H9 (cell line): ENCODE results near the gene CAMTA1. TPM values are rescaled to one million over a fixed set of nuclear protein-coding genes. Genes with fewer than 3 reads are reported as not detected.

Experiments used
- DNase-seq: peaks from one replicate; pipeline ENCODE4 v3.0.0-alpha.2; 2017
- H2AFZ ChIP-seq: one replicate; pipeline ENCODE4 v1.6.1; 2013; ENCODE audit warnings: mild to moderate bottlenecking, low read length, control low read depth, moderate library complexity
- H2AK5ac ChIP-seq: 2 replicates; pipeline ENCODE4 v1.6.1; 2013; ENCODE audit warnings: low read length, control low read depth, mixed read lengths; ENCODE audit not compliant: insufficient read length
- H2BK120ac ChIP-seq: one replicate; pipeline ENCODE4 v1.6.1; 2013; ENCODE audit warnings: low read depth, mild to moderate bottlenecking, low read length, control low read depth, inconsistent platforms; ENCODE audit not compliant: poor library complexity, severe bottlenecking
- H2BK12ac ChIP-seq: 2 replicates; pipeline ENCODE4 v1.6.1; 2013; ENCODE audit warnings: low read length, control low read depth, mixed read lengths, low read depth; ENCODE audit not compliant: insufficient read length
- H2BK15ac ChIP-seq: 2 replicates; pipeline ENCODE4 v1.6.1; 2013; ENCODE audit warnings: low read depth, low read length, control low read depth
- H2BK20ac ChIP-seq: one replicate; pipeline ENCODE4 v1.6.1; 2013; ENCODE audit warnings: low read depth, mild to moderate bottlenecking, low read length, control low read depth, inconsistent platforms; ENCODE audit not compliant: poor library complexity, severe bottlenecking
- H2BK5ac ChIP-seq: 2 replicates; pipeline ENCODE4 v1.6.1; 2013; ENCODE audit warnings: low read length, control low read depth, mixed read lengths; ENCODE audit not compliant: insufficient read length
- H3K14ac ChIP-seq: 2 replicates; pipeline ENCODE4 v1.6.1; 2013; ENCODE audit warnings: low read length, control low read depth; ENCODE audit not compliant: insufficient read depth
- H3K18ac ChIP-seq: 2 replicates; pipeline ENCODE4 v1.6.1; 2013; ENCODE audit warnings: low read depth, mild to moderate bottlenecking, mixed read lengths, low read length, control low read depth; ENCODE audit not compliant: insufficient read length
- H3K23ac ChIP-seq: 2 replicates; pipeline ENCODE4 v1.6.1; 2013; ENCODE audit warnings: low read length, control low read depth, mixed read lengths, low read depth; ENCODE audit not compliant: insufficient read length
- H3K23me2 ChIP-seq: 2 replicates; pipeline ENCODE4 v1.6.1; 2013; ENCODE audit warnings: low read depth, mild to moderate bottlenecking, mixed read lengths, low read length, control low read depth; ENCODE audit not compliant: insufficient read length, poor library complexity, severe bottlenecking
- H3K27ac ChIP-seq: 2 replicates; pipeline ENCODE4 v1.5.1; 2013; ENCODE audit warnings: low read length, control low read depth, mixed read lengths, low read depth; ENCODE audit not compliant: insufficient read length
- H3K27me3 ChIP-seq: 2 replicates; pipeline ENCODE4 v1.6.1; 2013; ENCODE audit warnings: low read length, control low read depth, inconsistent platforms; ENCODE audit not compliant: insufficient read depth
- H3K4ac ChIP-seq: 2 replicates; pipeline ENCODE4 v1.6.1; 2013; ENCODE audit warnings: low read depth, mild to moderate bottlenecking, control low read depth, inconsistent platforms, low read length, moderate library complexity
- H3K4me1 ChIP-seq: 2 replicates; pipeline ENCODE4 v1.6.1; 2013; ENCODE audit warnings: low read length, control low read depth, inconsistent platforms; ENCODE audit not compliant: insufficient read depth
- H3K4me2 ChIP-seq: 2 replicates; pipeline ENCODE4 v1.6.1; 2013; ENCODE audit warnings: low read length, control low read depth, mixed read lengths; ENCODE audit not compliant: insufficient read length, insufficient read depth
- H3K56ac ChIP-seq: 2 replicates; pipeline ENCODE4 v1.6.1; 2013; ENCODE audit warnings: low read depth, mild to moderate bottlenecking, mixed read lengths, low read length, control low read depth; ENCODE audit not compliant: insufficient read length
- H3K79me1 ChIP-seq: 2 replicates; pipeline ENCODE4 v1.6.1; 2013; ENCODE audit warnings: low read depth, mild to moderate bottlenecking, moderate library complexity, low read length, control low read depth, inconsistent platforms; ENCODE audit not compliant: insufficient read depth, poor library complexity, severe bottlenecking
- H3K79me2 ChIP-seq: 2 replicates; pipeline ENCODE4 v1.6.1; 2013; ENCODE audit warnings: low read length, control low read depth, inconsistent platforms; ENCODE audit not compliant: insufficient read depth
- H3K9ac ChIP-seq: 2 replicates; pipeline ENCODE4 v1.6.1; 2013; ENCODE audit warnings: low read length, control low read depth, mixed read lengths; ENCODE audit not compliant: insufficient read length; ENCODE audit errors: extremely low read depth
- H3K9me3 ChIP-seq: one replicate; pipeline ENCODE4 v1.6.1; 2013; ENCODE audit warnings: low read depth, low read length, inconsistent platforms; ENCODE audit not compliant: control insufficient read depth
- H3T11ph ChIP-seq: one replicate; pipeline ENCODE4 v1.6.1; 2013; ENCODE audit warnings: mild to moderate bottlenecking, low read length, control low read depth, inconsistent platforms
- H4K20me1 ChIP-seq: one replicate; pipeline ENCODE4 v1.6.1; 2013; ENCODE audit not compliant: control insufficient read depth, insufficient read length, insufficient read depth
- H4K5ac ChIP-seq: 2 replicates; pipeline ENCODE4 v1.6.1; 2013; ENCODE audit warnings: low read depth, mild to moderate bottlenecking, mixed read lengths, low read length, control low read depth; ENCODE audit not compliant: insufficient read length
- H4K8ac ChIP-seq: replicated peaks from 2 replicates; pipeline ENCODE4 v1.6.1; 2013; ENCODE audit warnings: low read length, control low read depth, mixed read lengths, low read depth; ENCODE audit not compliant: insufficient read length
- H4K91ac ChIP-seq: 2 replicates; pipeline ENCODE4 v1.6.1; 2013; ENCODE audit warnings: low read depth, mild to moderate bottlenecking, moderate library complexity, mixed read lengths, low read length, control low read depth; ENCODE audit not compliant: insufficient read length
- H3K27ac Mint-ChIP-seq, 3 experiments: 2 replicates in 2 of 3; 3 replicates in 1 of 3; pipeline ENCODE4 v1.8.0; 2020 to 2021; ENCODE audit warnings: mixed read lengths in 3 of 3, mild to moderate bottlenecking in 1 of 3, moderate library complexity in 1 of 3
- H3K27me3 Mint-ChIP-seq: 2 replicates; pipeline ENCODE4 v1.8.0; 2021; ENCODE audit warnings: low read depth, mild to moderate bottlenecking, moderate library complexity, mixed read lengths
- H3K36me3 Mint-ChIP-seq, 3 experiments: 2 replicates in 2 of 3; 3 replicates in 1 of 3; pipeline ENCODE4 v1.8.0; 2020 to 2021; ENCODE audit warnings: low read depth in 3 of 3, mixed read lengths in 3 of 3; ENCODE audit not compliant: insufficient read depth in 1 of 3
- H3K4me1 Mint-ChIP-seq, 2 experiments: 2 replicates each; pipeline ENCODE4 v1.8.0; 2020; ENCODE audit warnings: mixed read lengths in 2 of 2
- H3K4me3 Mint-ChIP-seq, 2 experiments: 2 replicates in 1 of 2; 3 replicates in 1 of 2; pipeline ENCODE4 v1.8.0; 2020 to 2021; ENCODE audit warnings: mild to moderate bottlenecking in 2 of 2, mixed read lengths in 2 of 2, moderate library complexity in 1 of 2
- H3K9me3 Mint-ChIP-seq, 2 experiments: 2 replicates in 1 of 2; 3 replicates in 1 of 2; pipeline ENCODE4 v1.8.0; 2020; ENCODE audit warnings: mild to moderate bottlenecking in 2 of 2, mixed read lengths in 2 of 2, moderate library complexity in 1 of 2
- WGBS: extraction: QIAGEN DNeasy Blood & Tissue Kit; methylation state at CpG from one replicate; pipeline ENCODE4 v1.1.7; 2013; ENCODE audit warnings: missing lambda C conversion rate, low lambda C conversion rate, mixed read lengths; ENCODE audit not compliant: insufficient read length; ENCODE audit errors: extremely low coverage; 5-methylcytosine and 5-hydroxymethylcytosine counted together
- total RNA-seq: library from RNA; stranded (reverse); gene quantifications from 2 replicates; pipeline ENCODE4 v1.2.1, GENCODE V29; 2021
- TF ChIP-seq, protein P1 (sequence below): fragments of 200-600 bp; sonication (generic); conservative IDR thresholded peaks from 3 replicates; pipeline ENCODE4 v1.8.0; 2021; ENCODE audit warnings: antibody characterized with exemption, mild to moderate bottlenecking

CAMTA1 gene
- total RNA-seq, 1 experiment from 2014 or later: 115 TPM

DNA sequence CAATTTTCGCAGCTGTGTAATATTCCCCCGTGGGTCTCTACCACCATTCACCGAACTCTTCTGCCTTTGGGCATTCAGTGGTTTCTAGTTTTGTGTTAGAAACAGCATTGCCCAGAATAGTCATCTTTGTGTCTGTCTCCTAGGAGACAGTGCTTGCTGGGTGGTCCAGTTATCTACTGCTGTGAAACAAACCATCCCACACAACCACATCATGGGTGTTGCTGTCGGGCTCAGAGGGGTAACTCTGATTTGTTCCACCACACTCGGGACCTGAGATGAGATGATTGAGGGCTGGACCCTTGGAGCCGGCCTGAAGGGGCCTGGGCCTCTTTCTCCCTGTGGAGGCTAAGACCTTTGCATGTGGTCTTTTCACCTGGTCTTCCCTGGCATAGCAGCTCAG, 558.6 kb downstream of the CAMTA1 start:
- no peaks in the 10 kb centered on the region for H3K9me3 Mint-ChIP-seq
- no peaks in the 10 kb centered on the region for H3K27me3 ChIP-seq
- H4K91ac ChIP-seq: no peak overlapping the region
- no peak overlapping the region for H3T11ph ChIP-seq
- H3K4me1 ChIP-seq: no peaks in the 10 kb centered on the region
- H2BK5ac ChIP-seq: no peak overlapping the region
- H2AK5ac ChIP-seq: no peak overlapping the region
- no peak overlapping the region for H3K4me2 ChIP-seq
- no peak overlapping the region for H3K27ac Mint-ChIP-seq
- no peak overlapping the region for H2BK15ac ChIP-seq
- H3K4me1 Mint-ChIP-seq: peaks cover 4 to 5% of the 10 kb centered on the region in 2 experiments
- H3K4me3 Mint-ChIP-seq: no peak overlapping the region
- no CpG with 5 or more reads among the region's 6 CpGs for WGBS
- no peak overlapping the region for H3K27ac ChIP-seq
- H3K27me3 Mint-ChIP-seq: no peaks in the 10 kb centered on the region
- H3K4ac ChIP-seq: no peak overlapping the region
- H4K8ac ChIP-seq: no peak overlapping the region
- H3K79me2 ChIP-seq: no peaks in the 10 kb centered on the region
- H3K36me3 Mint-ChIP-seq: no peaks in the 10 kb centered on the region; a peak in 1 of 7 replicates
- no peak overlapping the region for H3K56ac ChIP-seq
- no peak overlapping the region for H3K14ac ChIP-seq
- H3K9ac ChIP-seq: no peak overlapping the region
- H3K9me3 ChIP-seq: no peaks in the 10 kb centered on the region
- H3K18ac ChIP-seq: no peak overlapping the region
- DNase-seq: no peak
- H2AFZ ChIP-seq: no peak overlapping the region
- no peak overlapping the region for H2BK20ac ChIP-seq
- H4K5ac ChIP-seq: no peak overlapping the region
- H2BK12ac ChIP-seq: no peak overlapping the region
- TF ChIP-seq, protein P1, sequence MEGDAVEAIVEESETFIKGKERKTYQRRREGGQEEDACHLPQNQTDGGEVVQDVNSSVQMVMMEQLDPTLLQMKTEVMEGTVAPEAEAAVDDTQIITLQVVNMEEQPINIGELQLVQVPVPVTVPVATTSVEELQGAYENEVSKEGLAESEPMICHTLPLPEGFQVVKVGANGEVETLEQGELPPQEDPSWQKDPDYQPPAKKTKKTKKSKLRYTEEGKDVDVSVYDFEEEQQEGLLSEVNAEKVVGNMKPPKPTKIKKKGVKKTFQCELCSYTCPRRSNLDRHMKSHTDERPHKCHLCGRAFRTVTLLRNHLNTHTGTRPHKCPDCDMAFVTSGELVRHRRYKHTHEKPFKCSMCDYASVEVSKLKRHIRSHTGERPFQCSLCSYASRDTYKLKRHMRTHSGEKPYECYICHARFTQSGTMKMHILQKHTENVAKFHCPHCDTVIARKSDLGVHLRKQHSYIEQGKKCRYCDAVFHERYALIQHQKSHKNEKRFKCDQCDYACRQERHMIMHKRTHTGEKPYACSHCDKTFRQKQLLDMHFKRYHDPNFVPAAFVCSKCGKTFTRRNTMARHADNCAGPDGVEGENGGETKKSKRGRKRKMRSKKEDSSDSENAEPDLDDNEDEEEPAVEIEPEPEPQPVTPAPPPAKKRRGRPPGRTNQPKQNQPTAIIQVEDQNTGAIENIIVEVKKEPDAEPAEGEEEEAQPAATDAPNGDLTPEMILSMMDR: no peak
- no peaks in the 10 kb centered on the region for H3K23me2 ChIP-seq
- no peak overlapping the region for H3K23ac ChIP-seq
- H2BK120ac ChIP-seq: no peak overlapping the region
- H4K20me1 ChIP-seq: no peaks in the 10 kb centered on the region
- no peaks in the 10 kb centered on the region for H3K79me1 ChIP-seq
